ENCODE data around the gene RPP40. TPM values are rescaled to one million over a fixed set of nuclear protein-coding genes. Genes with fewer than 3 reads are reported as not detected.

Gene RPP40
- polyA plus RNA-seq, 3 donors: 1.7 to 11.1 (median 7.4) TPM

DNA sequence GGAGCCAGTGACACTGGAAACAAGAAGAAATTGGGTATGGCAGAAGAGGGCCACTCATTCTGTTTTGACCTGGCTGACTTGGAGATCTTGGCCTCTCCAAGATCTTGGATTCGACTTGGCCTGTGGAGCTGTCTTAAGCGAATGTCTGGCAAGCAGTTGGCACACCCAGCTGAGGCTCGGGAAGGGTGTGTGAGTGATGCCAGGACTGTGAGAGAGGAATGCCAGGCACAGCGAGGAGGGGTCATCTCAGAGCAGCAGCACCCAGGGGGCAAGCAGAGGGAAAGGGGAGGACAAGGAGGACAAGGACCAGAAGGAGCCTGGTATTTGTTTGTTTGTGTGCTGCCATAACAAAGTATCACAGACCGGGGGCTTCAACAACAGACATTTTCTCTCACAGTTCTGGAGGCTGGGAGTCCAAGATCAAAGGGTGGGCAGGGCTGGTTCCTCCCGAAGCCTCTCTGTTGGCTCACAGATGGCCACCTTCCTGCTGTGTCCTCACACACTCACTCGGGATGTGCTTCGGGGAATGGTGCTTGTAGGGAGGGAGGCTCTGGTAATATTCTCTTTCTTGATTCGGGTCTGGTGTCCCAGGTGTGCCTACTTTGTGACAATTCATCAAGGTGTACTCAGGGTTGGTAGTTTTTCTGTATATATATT is 33.0 kb downstream of the RPP40 start:
- Histone ChIP-seq H4K20me1 (ENCODE audit: insufficient read depth, low read length) (no peaks in the 10 kb centered on the region), H3K4me2 (replicated peaks; ENCODE audit: extremely low read depth, low read length, poor library complexity, severe bottlenecking) (no peak overlapping the region), H3K4me1 (ENCODE audit: control insufficient read depth in 1 of 2, insufficient read depth in 2 of 2, low read length in 2 of 2) (no peaks in the 10 kb centered on the region), H3K36me3 (replicated peaks in 1 of 2; ENCODE audit: control insufficient read depth in 1 of 2, insufficient read depth in 2 of 2, low read length in 2 of 2) (no peaks in the 10 kb centered on the region), H3K27ac (ENCODE audit: low read depth in 1 of 2, low read length in 2 of 2) (no peak overlapping the region), H3K27me3 (ENCODE audit: control insufficient read depth in 2 of 2, insufficient read depth in 2 of 2, low read length in 2 of 2) (no peaks in the 10 kb centered on the region), H2AFZ (ENCODE audit: insufficient read depth, low read depth, low read length, poor library complexity, severe bottlenecking) (no peak overlapping the region), H3K79me2 (ENCODE audit: insufficient read depth, low read length) (no peaks in the 10 kb centered on the region), H3K4me3 (replicated peaks in 1 of 3; ENCODE audit: low read depth in 2 of 3, low read length in 3 of 3) (no peak overlapping the region), H3K9me3 (replicated peaks in 1 of 2; ENCODE audit: control insufficient read depth in 1 of 2, insufficient read depth in 1 of 2, low read length in 2 of 2) (no peaks in the 10 kb centered on the region), H3K9ac (ENCODE audit: insufficient read depth, low read length, poor library complexity, severe bottlenecking) (no peak overlapping the region)
- H3K9me3 Mint-ChIP-seq: peaks cover 0 to 2% (median 0%) of the 10 kb centered on the region in 7 donors
- TF ChIP-seq, protein P1, sequence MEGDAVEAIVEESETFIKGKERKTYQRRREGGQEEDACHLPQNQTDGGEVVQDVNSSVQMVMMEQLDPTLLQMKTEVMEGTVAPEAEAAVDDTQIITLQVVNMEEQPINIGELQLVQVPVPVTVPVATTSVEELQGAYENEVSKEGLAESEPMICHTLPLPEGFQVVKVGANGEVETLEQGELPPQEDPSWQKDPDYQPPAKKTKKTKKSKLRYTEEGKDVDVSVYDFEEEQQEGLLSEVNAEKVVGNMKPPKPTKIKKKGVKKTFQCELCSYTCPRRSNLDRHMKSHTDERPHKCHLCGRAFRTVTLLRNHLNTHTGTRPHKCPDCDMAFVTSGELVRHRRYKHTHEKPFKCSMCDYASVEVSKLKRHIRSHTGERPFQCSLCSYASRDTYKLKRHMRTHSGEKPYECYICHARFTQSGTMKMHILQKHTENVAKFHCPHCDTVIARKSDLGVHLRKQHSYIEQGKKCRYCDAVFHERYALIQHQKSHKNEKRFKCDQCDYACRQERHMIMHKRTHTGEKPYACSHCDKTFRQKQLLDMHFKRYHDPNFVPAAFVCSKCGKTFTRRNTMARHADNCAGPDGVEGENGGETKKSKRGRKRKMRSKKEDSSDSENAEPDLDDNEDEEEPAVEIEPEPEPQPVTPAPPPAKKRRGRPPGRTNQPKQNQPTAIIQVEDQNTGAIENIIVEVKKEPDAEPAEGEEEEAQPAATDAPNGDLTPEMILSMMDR (IDR thresholded peaks at IDR 0.05): no peak
- no peak overlapping the region for H3K4me3 Mint-ChIP-seq
- WGBS (ENCODE audit: insufficient coverage): 90% methylated on average over 6 of the region's 9 CpGs
- no peaks in the 10 kb centered on the region for H3K4me1 Mint-ChIP-seq
- intact Hi-C loops (cut with micrococcal nuclease): no loop called here
- no peaks in the 10 kb centered on the region for H3K36me3 Mint-ChIP-seq
- H3K27ac Mint-ChIP-seq: no peak overlapping the region
- no peak for DNase-seq
- peaks cover 0 to 3% (median 2%) of the 10 kb centered on the region in 3 donors for H3K27me3 Mint-ChIP-seq (ENCODE audit: low read depth in 3 of 3)

DNA sequence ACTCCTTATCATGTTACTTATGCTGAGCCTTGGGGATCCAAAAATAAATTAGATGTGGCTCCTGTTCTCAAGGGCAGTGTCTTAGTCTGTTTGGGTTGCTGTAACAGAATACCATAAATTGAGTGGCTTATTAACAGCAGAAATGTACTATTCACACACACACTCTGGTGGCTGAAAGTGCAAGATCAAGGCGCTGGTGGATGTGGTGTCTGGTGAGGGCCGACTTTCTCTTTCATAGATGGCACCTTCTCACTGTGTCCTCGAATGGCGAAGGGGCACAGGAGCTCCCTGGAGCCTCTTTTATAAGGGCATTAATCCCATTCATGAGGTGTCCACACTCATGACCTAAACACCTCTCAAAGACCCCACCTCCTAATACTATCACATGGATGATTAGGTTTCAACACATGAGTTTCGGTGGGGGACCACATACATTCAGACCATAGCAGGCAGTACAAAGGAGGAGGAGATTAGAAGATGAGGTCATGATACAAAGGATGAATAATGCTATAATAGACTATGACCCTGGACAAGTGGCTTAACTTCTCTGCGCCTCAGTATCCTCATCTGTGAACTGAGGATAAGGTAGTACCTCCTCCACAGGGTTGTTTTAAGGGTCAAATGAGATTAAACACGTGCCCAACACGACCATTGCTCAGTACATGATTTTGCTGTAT is 34.1 kb downstream of the RPP40 start:
- H3K4me3 Mint-ChIP-seq: no peak overlapping the region

More for the DNA sequence above, 34.1 kb downstream of the RPP40 start:
- Histone ChIP-seq H3K79me2 (ENCODE audit: insufficient read depth, low read length) (no peaks in the 10 kb centered on the region), H3K27me3 (ENCODE audit: control insufficient read depth in 2 of 2, insufficient read depth in 2 of 2, low read length in 2 of 2) (no peaks in the 10 kb centered on the region), H4K20me1 (ENCODE audit: insufficient read depth, low read length) (no peaks in the 10 kb centered on the region), H3K27ac (ENCODE audit: low read depth in 1 of 2, low read length in 2 of 2) (no peak overlapping the region), H3K9ac (ENCODE audit: insufficient read depth, low read length, poor library complexity, severe bottlenecking) (no peak overlapping the region), H3K9me3 (replicated peaks in 1 of 2; ENCODE audit: control insufficient read depth in 1 of 2, insufficient read depth in 1 of 2, low read length in 2 of 2) (no peaks in the 10 kb centered on the region), H3K4me3 (replicated peaks in 1 of 3; ENCODE audit: low read depth in 2 of 3, low read length in 3 of 3) (no peak overlapping the region), H3K4me2 (replicated peaks; ENCODE audit: extremely low read depth, low read length, poor library complexity, severe bottlenecking) (no peak overlapping the region), H3K36me3 (replicated peaks in 1 of 2; ENCODE audit: control insufficient read depth in 1 of 2, insufficient read depth in 2 of 2, low read length in 2 of 2) (no peaks in the 10 kb centered on the region), H3K4me1 (ENCODE audit: control insufficient read depth in 1 of 2, insufficient read depth in 2 of 2, low read length in 2 of 2) (no peaks in the 10 kb centered on the region), H2AFZ (ENCODE audit: insufficient read depth, low read depth, low read length, poor library complexity, severe bottlenecking) (no peak overlapping the region)
- H3K27me3 Mint-ChIP-seq (ENCODE audit: low read depth in 3 of 3): peaks cover 0 to 5% (median 3%) of the 10 kb centered on the region in 3 donors
- intact Hi-C loops (cut with micrococcal nuclease): no loop called here
- no peak for DNase-seq
- H3K36me3 Mint-ChIP-seq: no peaks in the 10 kb centered on the region
- H3K27ac Mint-ChIP-seq: no peak overlapping the region
- no peaks in the 10 kb centered on the region for H3K4me1 Mint-ChIP-seq
- TF ChIP-seq, protein P1 (IDR thresholded peaks at IDR 0.05): no peak
- WGBS (ENCODE audit: insufficient coverage): 100% methylated on average over 3 of the region's 8 CpGs
- peaks cover 0 to 2% (median 0%) of the 10 kb centered on the region in 7 donors for H3K9me3 Mint-ChIP-seq
